Gastrocnemius medialis (tissue), 4 donors: ENCODE data around the gene CNNM4.

Experiments
- POLR2A ChIP-seq, 2 donors: fragments of 450-650 bp; IDR thresholded peaks; one replicate each; pipeline ENCODE4 v1.6.1; 2017; ENCODE audit warnings: antibody characterized with exemption in 2 of 2, mild to moderate bottlenecking in 2 of 2, moderate library complexity in 2 of 2
- TF ChIP-seq, protein P1 (sequence below), 5 experiments: fragments of 450-650 bp in 3 of 5; fragments of 200-600 bp in 2 of 5; sonication (generic) in 2 of 5; IDR thresholded peaks in 4 of 5; conservative IDR thresholded peaks in 1 of 5; 1 replicate in 4 of 5; 2 replicates in 1 of 5; pipeline ENCODE4 v1.5.1; 2016 to 2019; ENCODE audit warnings: antibody characterized with exemption in 5 of 5, mild to moderate bottlenecking in 3 of 5, moderate library complexity in 3 of 5

GRCh38 chr2:96737831-96738230 is 22.9 kb upstream of the CNNM4 start:
- TF ChIP-seq, protein P1, sequence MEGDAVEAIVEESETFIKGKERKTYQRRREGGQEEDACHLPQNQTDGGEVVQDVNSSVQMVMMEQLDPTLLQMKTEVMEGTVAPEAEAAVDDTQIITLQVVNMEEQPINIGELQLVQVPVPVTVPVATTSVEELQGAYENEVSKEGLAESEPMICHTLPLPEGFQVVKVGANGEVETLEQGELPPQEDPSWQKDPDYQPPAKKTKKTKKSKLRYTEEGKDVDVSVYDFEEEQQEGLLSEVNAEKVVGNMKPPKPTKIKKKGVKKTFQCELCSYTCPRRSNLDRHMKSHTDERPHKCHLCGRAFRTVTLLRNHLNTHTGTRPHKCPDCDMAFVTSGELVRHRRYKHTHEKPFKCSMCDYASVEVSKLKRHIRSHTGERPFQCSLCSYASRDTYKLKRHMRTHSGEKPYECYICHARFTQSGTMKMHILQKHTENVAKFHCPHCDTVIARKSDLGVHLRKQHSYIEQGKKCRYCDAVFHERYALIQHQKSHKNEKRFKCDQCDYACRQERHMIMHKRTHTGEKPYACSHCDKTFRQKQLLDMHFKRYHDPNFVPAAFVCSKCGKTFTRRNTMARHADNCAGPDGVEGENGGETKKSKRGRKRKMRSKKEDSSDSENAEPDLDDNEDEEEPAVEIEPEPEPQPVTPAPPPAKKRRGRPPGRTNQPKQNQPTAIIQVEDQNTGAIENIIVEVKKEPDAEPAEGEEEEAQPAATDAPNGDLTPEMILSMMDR (IDR thresholded peaks at IDR 0.05 in 4 of 5, conservative IDR thresholded peaks at IDR 0.05 in 1 of 5): no peak
- TF ChIP-seq POLR2A (IDR thresholded peaks at IDR 0.05): no peak
